Inflammatory macrophage (primary cell): Measurements from ENCODE around the gene MN1.

Experiments
- DNase-seq, 2 donors: peaks; one replicate each; pipeline ENCODE4 v3.0.0-alpha.2; 2020 to 2022

Gene MN1

GRCh38 chr22:27825174-27825573 is 23.6 kb upstream of the MN1 start:
- DNase-seq, result peak in 1 of 2 donors; percentile 17

- no peak for DNase-seq
These were observed 21.7 kb upstream of the MN1 start for GRCh38 chr22:27823221-27823620.

- DNase-seq, result no peak
These were observed 19.6 kb upstream of the MN1 start for GRCh38 chr22:27820896-27821866.

- DNase-seq, result no peak
These were observed 15.0 kb upstream of the MN1 start for GRCh38 chr22:27816552-27816951.

- DNase-seq, result no peak
These were observed 14.4 kb upstream of the MN1 start for GRCh38 chr22:27815826-27816530.

GRCh38 chr22:27814993-27815392 is 13.4 kb upstream of the MN1 start:
- no peak for DNase-seq

- no peak for DNase-seq
These were observed 10.2 kb upstream of the MN1 start for GRCh38 chr22:27811778-27812177.

GRCh38 chr22:27810609-27811151 is 9.1 kb upstream of the MN1 start:
- no peak for DNase-seq

GRCh38 chr22:27809700-27810608 is 8.4 kb upstream of the MN1 start:
- no peak for DNase-seq

GRCh38 chr22:27809226-27809603 is 7.7 kb upstream of the MN1 start:
- DNase-seq, result no peak

- no peak for DNase-seq
These were observed 7.1 kb upstream of the MN1 start for GRCh38 chr22:27808451-27809225.

- DNase-seq, result no peak
These were observed 4.3 kb upstream of the MN1 start for GRCh38 chr22:27805841-27806240.

GRCh38 chr22:27804470-27805297 is 3.1 kb upstream of the MN1 start:
- peak; percentile 57 to 72 for DNase-seq

- no peak for DNase-seq
These were observed 2.4 kb upstream of the MN1 start for GRCh38 chr22:27803841-27804415.

GRCh38 chr22:27802346-27803073 is 954 bp upstream of the MN1 start:
- DNase-seq, result no peak

GRCh38 chr22:27801202-27801615 is 347 bp downstream of the MN1 start:
- DNase-seq, result peak in 1 of 2 donors; percentile 35

- DNase-seq, result no peak
These were observed 1.0 kb downstream of the MN1 start for GRCh38 chr22:27800250-27801201.

- no peak for DNase-seq
These were observed 1.7 kb downstream of the MN1 start for GRCh38 chr22:27799827-27800249.
